HG03045 (cell line): Measurements from ENCODE around the gene NADK2.
"Not testable (repeated sequence)": the region's sequence is repeated elsewhere in the genome, so short reads cannot be mapped to it uniquely, and the experiment has no call there.

Experiments used
- ATAC-seq: cut with Tn5 transposase; IDR thresholded peaks from one replicate; pipeline ENCODE4 v1.9.1; 2021; ENCODE audit warnings: mild to moderate bottlenecking, moderate library complexity; ENCODE audit not compliant: unreplicated experiment

Gene NADK2

DNA sequence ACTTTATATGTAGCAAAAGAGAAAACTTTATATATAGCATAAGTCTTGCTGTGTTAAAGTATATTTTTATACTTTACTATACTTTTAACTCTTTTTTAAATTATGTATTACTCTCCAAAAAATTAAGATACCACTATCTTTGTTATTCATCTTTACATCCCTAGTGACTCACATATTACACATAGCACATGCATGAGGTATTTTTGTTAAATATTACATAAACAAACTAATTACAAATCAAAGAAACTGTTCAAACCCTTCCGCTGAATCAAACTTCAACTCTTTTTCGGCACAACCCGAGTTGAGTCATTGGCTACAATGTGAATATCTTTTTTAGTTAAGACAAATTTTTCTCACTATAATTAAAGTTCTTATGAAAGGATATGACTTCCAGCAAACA lies 32.1 kb downstream of the NADK2 start:
- ATAC-seq: no peak

DNA sequence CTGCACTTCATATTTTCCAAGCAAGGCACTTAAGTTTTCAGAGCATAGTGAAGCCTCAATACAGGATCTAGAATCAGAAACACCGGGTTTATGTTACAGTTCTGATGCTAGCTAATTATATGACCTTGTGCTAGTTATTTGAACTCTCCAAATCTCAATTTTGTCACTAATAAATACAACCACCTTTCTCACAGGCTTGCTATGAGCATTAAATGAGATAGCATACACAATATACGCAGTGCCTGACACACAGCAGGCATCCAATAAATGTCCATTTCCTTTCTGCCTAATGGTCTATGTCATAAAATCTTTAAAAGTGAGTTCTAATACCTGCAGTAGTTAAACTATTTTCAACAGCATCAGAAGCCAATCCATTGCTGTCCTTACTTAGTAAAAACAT lies 32.9 kb downstream of the NADK2 start:
- no peak for ATAC-seq

DNA sequence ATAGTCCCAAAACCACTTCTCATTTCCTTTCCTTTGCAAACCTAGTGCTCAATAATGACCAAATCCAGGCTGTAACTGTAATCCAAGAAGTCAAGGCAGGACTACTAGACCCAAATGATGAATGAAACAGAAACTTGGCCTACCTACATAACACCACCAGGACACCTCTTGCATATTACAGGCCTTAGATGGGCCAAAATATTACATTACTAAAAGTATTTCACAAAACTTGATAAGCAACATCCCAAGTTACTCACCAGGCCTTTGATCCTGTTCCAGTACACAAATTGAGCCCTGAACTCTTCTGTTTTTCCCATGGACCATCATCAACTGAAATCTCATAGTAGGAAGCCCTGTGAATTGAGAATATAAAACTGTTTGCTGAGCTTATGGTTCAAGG lies 34.8 kb downstream of the NADK2 start:
- ATAC-seq: no peak

DNA sequence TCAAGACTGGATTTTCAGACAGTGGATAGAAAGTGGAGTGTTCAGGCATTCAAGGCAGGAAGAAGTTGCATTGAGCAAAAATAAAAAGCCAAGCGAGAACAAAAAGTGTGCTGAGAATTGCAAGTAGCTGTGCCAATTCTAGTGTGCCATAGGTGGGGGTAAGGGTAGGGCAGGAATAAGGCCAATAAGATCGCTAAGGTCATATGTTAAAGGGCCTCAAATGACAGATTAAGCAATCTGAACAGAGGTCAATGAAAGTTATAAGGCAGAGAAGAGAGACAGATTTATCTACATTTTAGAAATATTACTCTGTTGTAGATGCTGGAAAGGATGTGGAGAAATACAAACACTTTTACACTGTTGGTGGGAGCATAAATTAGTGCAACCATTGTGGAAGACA lies 36.4 kb downstream of the NADK2 start:
- no peak for ATAC-seq

DNA sequence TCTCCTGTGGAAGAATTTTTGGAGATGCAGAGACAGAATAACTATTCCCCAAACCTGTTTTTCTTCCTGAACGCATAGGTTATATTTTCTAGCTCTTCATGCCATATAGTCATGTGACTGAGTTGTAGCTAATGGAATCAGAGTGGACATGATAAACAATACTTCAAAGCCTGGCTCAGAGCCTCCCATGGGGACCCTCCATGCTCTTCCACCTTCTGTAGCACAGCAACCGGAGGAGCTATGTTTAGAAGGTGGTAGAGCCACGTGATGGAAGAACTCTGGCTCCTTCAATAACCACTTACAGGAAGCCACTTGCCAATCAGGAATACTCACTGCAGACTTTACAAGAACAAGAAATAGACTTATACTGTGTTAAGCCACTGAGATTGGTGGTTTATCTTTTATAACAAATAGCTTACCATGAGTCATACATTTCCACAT lies 39.2 kb downstream of the NADK2 start:
- ATAC-seq: no peak

DNA sequence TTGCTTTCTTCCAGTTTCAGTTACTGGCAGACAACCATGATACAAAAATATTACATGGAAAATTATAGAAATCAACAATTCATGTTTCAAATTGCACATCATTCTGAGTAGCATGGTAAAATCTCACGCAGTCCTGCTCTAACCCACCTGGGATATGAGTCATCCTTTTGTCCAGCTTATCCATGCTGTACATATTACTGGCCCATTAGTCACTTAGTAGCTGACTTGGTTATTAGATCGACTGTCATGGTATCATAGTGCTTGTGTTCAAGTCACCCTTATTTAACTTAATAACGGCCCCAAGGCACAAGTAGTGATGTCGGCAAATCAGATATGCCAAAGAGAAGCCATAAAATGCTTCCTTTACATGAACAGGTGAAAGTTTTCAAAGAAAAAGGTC lies 41.2 kb downstream of the NADK2 start:
- ATAC-seq: no peak

DNA sequence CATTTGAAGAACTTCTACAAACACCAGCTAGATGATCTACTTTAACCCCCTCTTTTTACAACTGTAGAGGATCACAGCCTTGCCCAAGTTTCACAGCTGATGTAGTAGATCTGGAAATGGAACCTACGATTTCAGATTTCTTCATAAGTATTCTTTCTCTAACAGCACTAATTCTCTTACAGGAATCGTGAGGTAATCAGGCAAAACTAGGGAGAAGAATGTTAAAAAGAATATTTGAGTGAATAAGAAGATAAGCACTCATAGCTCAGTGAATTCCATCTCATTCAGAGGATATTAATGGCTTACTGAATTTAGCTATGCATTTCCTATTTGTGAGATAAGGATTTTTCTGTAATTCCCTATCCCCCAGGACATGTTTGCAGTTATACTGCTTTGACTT lies 42.1 kb downstream of the NADK2 start:
- no peak for ATAC-seq

DNA sequence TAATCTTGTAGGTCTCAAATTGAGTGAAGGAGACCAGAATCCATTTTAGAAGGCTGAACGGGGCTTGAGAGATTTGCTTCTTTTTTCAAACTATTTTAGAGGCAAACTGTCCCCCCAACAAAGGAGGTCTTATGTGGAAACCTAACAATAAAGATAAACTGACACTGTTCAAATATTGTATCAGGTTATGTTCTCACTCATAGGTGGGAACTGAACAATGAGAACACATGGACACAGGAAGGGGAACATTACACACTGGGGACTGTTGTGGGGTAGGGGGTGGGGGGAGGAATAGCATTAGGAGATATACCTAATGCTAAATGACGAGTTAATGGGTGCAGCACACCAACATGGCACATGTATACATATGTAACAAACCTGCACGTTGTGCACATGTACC lies 42.9 kb downstream of the NADK2 start:
- not testable (repeated sequence) for ATAC-seq

DNA sequence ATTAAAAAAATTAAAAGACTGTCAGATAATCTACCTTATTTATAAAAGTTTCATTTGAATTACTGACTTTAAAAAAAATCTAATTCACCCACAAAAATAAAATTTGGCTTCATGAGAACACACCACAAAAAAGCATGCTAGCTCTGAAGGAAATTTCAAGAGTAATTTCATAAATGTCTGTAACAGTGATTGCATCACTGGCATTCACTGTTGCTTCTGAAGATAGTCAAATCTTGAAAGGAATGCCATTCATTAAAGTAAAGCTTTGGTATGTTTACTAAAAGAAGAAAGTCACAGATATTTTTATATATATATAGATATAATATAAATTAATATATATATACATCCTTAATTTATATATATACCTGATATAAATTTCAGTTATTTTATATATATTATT lies 43.4 kb downstream of the NADK2 start:
- no peak for ATAC-seq

DNA sequence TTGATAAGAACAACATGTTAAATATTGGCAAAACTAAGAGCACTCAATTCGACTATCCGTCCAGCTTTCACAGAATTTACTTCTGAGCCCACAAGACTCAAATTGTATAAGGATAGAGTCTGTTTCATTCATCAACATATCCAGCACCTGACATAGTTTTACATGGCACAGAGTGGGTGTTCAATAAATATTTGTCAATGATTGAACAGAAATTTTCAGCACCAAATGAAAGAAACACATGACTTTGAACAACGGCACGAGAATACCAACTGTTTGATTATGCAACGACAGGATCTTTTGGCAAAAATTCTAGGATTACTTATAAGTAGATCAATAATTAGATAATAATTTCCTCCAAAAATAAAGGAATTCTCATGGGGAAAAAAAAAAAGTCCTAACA lies 48.0 kb downstream of the NADK2 start:
- no peak for ATAC-seq

DNA sequence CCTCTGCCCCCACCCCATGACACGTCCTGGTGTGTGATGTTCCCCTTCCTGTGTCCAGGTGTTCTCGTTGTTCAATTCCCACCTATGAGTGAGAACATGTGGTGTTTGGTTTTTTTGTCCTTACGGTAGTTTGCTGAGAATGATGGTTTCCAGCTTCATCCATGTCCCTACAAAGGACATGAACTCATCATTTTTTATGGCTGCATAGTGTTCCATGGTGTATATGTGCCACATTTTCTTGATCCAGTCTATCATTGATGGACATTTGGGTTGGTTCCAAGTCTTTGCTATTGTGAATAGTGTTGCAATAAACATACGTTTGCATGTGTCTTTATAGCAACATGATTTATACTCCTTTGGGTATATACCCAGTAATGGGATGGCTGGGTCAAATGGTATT lies 57.3 kb downstream of the NADK2 start:
- not testable (repeated sequence) for ATAC-seq

DNA sequence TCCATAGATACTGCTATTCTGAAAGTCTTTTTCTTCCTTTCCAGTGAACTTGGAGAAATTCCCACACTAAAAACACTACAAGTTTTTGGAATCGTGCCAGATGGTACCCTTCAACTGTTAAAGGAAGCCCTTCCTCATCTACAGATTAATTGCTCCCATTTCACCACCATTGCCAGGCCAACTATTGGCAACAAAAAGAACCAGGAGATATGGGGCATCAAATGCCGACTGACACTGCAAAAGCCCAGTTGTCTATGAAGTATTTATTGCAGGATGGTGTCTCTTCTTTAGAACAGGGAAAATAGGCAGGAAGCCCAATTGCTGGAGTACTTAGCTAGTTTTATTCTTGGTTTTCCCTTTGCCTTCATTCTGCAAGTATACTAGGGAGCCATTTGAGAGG lies 60.0 kb downstream of the NADK2 start:
- no peak for ATAC-seq

DNA sequence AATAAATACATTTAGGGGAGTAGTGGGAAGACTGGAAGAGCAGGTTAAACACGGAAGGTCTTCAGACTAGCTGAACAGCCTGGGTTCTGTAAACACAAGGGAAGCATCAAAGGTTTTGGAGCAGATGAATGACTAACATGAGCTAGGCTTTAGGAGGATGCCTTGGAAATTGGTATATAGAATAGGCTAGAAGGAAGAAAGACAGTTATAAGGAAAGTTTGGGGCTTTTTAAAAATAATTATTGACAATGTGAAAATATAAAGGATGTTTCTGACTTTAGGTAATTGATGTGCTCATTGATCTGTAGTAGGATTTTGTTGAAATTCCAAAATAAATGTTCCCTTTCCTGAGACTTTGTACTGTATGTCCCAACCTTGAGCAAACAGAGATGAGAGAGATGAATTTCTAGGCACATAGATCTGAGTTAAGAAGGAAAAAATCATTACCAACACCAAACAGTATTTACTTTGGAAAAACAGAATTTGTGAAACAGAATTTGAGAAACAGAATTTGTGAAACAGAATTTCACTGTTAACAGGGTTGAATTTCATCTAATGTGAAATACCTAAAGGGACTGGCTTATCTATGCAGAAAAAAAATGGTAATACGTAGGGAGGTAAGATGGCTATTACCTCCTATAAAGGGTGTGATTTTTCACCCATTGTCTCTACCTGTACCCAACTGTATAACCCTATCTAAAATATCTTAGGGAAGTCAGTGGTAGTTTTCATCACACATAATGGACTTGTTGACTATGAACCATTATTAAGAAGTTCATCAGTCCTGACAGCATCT lies 61.0 kb downstream of the NADK2 start:
- no peak for ATAC-seq

DNA sequence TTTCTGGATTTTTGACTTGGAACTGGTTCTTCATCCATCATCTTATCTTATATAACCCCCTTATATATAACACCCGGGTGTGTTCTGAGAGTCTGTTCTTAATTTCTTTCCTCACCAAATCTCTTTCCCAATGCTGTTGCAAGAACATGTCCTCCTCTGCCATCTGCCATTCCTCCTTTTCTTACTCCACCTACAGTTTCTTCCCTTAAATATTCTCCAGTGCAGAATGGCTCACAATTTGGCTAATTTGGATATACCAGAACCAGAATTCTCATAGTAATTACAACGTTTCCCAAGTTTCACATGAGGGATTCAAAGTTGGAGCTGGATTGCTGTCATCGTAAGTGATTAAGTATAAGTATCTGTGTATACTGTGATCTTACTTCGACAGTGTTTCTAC lies 61.8 kb downstream of the NADK2 start:
- no peak for ATAC-seq

DNA sequence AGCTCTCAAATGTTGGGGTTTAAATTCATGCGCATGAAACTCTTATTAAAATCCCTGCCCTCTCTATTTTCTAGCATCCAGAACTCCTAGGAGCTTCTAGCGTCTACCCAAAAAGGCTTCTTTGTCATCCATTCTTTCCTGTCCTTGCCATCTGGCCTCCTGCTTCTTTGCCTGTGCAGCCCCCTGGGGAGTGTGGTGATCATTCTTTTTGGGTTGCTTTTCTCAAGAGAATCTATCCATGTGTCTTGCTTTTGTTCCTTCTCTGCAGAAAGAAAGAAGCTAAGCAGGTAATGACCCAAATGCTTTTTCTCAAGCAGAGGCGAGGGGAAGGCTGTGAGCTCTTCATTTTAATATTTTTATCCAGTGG lies 63.2 kb downstream of the NADK2 start:
- ATAC-seq: no peak

DNA sequence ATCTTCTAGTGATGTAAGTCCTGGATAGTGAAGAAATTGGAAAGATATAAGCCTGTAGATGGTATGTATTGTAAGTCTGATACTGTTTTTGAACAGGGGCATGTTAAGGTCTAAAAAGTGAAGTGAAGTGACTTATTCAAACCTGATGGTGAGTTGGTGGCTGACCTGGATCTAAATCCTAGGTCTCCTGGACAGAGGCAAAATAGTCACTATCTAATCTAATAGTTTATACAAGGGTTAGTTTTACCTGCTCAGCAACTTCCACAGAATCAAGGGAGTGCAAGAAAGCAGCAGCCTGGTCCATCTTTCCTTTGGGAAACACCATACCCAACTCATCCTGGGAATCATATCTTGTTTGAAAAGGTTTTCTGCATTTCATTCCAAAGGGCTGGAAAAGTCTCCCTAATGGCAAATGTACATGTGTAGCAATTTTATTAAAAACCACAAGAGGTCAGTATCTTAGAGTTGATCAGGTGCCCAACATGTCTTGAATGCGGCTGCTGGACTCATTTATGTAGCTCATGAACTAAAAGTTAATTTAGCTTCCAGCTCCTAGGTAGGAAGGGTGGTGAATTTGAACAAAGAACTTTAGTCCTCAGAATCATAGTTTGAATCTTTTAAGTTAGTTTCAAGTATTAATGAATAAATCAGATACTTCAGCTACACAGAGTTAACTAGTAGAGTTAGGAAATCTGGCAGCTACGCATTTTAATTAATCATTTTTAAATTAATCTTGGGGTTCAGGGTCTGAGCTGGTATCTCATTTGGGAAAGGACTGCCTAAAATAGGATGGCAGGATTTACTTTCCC lies 63.8 kb downstream of the NADK2 start:
- ATAC-seq: no peak

DNA sequence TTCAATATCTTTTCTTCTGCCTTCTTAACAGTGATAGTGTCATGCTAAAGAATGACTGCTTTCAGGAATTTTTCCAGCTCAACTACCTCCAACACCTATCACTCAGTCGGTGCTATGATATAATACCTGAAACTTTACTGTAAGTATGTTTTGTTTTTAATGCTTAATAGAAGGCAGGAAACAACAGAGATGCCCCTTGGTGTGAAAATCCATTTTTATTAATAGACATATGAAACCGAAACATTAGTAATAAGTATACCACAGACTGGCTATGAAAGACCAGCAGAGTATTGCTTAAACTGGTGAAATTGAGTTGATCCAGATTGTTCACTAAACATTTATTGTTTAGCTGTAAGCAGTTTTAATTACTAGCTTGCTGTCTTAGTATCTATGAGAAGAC lies 64.6 kb downstream of the NADK2 start:
- peak; percentile 93 for ATAC-seq

DNA sequence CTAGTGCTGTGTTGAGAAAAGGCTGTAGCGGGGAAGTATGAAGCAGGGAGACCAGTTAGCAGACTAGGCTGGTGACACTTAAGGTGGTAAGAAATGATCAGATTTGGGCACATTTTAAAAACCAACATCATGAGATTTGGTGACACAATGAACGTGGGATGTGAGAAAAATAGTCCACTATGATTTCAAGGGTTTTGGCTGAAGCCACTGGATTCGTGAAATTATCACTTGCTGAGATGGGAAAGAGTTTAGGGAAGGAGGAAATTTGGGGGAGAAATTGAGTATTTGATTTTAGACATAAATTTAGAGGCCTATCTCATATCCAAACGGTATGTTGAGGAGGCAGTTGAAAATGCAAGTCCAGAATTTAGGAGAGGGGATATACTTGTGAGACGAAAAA lies 66.7 kb downstream of the NADK2 start:
- ATAC-seq: no peak

DNA sequence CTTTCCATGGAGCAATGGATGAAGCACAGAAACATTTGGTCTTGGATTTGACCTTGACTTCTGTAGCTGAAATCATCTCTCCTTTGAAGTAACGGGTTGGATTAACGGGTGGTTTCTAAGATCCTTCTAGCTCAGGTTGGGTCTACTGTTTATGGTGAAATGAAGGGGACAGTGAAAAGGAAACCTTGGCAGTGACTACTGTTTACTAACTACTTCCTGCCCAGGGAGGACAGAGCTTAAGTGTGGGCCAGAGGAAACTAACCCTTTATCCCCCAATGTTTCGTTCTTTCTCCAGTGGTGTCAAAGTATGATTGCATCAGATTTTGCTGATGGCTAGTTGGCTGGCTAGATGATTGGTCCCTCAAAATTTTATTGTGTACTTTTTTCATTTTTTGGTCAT lies 67.6 kb downstream of the NADK2 start:
- no peak for ATAC-seq

DNA sequence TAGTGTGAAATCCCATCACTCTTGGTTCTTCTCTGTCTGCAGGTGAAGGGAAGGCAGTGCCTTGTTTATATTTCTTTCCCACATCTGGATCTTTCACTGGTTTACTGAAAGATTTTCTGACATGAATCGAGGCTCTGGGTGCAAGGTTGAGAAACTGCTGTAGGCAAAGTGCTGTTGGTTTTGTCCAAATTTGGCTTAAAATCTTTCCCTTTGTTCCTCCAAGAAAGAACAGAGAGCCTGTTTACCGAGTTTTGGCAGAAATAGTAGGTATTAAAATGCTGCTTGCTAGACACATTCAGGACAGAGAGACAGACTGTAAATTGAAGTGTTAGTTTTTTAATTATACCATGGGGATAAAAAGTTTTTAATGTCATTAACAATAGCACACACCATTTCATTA lies 68.3 kb downstream of the NADK2 start:
- ATAC-seq: no peak

DNA sequence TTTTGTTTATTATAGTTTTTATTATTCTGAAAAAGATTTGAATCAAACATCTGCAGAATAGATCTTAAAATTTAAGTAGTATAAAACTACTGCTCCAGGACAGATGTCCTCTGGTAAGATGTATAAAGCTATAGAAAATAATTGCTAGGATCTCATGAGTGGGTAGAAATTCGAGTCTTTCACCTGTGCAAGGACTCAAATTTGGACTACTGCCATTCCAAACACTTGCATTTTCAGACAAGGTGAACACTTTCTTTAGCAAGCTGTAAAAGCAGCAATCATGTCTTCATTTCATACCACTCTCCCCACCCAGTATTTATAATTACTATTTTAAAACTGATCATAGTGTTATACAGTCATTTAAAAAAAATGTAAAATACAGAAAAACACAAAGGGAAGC lies 69.1 kb downstream of the NADK2 start:
- no peak for ATAC-seq

DNA sequence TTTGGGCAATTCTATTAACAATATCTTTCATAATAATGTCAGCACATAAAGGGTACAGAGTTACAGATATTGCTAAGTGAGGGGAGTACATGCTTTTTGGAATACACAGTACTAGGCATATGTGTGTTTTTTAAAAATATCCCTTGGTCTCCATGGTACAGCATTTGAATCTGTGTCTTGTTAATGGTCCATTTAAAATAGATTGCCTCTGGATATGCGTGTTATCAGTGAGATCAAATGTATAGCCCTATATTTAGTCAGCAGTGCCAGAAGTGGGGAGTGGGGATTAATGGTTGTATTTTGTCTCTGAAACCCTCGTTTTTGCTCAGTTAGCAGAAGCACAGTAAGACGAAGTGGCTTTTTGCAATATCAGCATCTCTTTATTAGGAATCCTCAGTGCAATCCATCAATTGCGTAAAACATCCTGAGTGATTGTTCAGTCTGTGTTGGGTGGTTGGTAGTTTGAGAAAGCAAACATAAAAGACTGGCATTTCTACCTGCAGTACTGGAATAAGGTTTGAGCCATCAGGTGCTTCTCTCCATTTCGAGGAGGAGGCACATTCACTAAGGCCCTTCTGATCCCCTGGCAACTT lies 70.8 kb downstream of the NADK2 start:
- no peak for ATAC-seq
